Gastroesophageal sphincter (tissue), 3 donors: ENCODE results near the gene PDGFB.

ENCODE experiments used
- CTCF ChIP-seq, 4 experiments: fragments of 200-600 bp in 2 of 4; fragments of 450-650 bp in 2 of 4; sonication (generic) in 1 of 4; IDR thresholded peaks; one replicate each; pipeline ENCODE4 v1.5.1; 2017 to 2019; ENCODE audit warnings: antibody characterized with exemption in 4 of 4, mild to moderate bottlenecking in 2 of 4, moderate library complexity in 2 of 4
- EP300 ChIP-seq: sonication (generic); formaldehyde crosslinking; IDR thresholded peaks from one replicate; pipeline ENCODE4 v1.6.1; 2017; ENCODE audit warnings: antibody characterized with exemption, mild to moderate bottlenecking
- POLR2A ChIP-seq, 2 donors: fragments of 450-650 bp; IDR thresholded peaks; one replicate each; pipeline ENCODE4 v1.6.1; 2017; ENCODE audit warnings: antibody characterized with exemption in 2 of 2, mild to moderate bottlenecking in 2 of 2, moderate library complexity in 1 of 2
- POLR2AphosphoS5 ChIP-seq: sonication (generic); formaldehyde crosslinking; IDR thresholded peaks from one replicate; pipeline ENCODE4 v1.6.1; 2017; ENCODE audit warnings: antibody characterized with exemption

- TF ChIP-seq CTCF (IDR thresholded peaks at IDR 0.05) (no peak), POLR2A (IDR thresholded peaks at IDR 0.05) (no peak), EP300 (no peak), POLR2AphosphoS5 (no peak)
Measured at GRCh38 chr22:39289975-39290720, 45.4 kb upstream of the PDGFB start.
